Neural cell (in vitro differentiated cells): Measurements from ENCODE around the gene GAP43. TPM values are rescaled to one million over a fixed set of nuclear protein-coding genes. Genes with fewer than 3 reads are reported as not detected.

ENCODE experiments used
- H2AFZ ChIP-seq: fragments of 200-600, 300-800 bp; sonication (generic), shearing (Covaris generic); 2 replicates; pipeline ENCODE4 v1.6.0; 2014; ENCODE audit warnings: low read depth, mild to moderate bottlenecking, antibody characterized with exemption, low read length, moderate library complexity
- H3F3A ChIP-seq: fragments of 200-600 bp; shearing (Covaris generic); 2 replicates; pipeline ENCODE4 v1.6.1; 2016; ENCODE audit warnings: mild to moderate bottlenecking, moderate library complexity, mixed read lengths, antibody characterized with exemption, low read length; ENCODE audit not compliant: insufficient read depth, poor library complexity, severe bottlenecking
- H3K27ac ChIP-seq: fragments of 200-600, 300-800 bp; sonication (generic), shearing (Covaris generic); 2 replicates; pipeline ENCODE4 v1.5.1; 2014; ENCODE audit warnings: mild to moderate bottlenecking, low read length, moderate library complexity
- H3K27me3 ChIP-seq: fragments of 300-800, 200-600 bp; sonication (generic), shearing (Covaris generic); 2 replicates; pipeline ENCODE4 v1.6.0; 2014; ENCODE audit warnings: mild to moderate bottlenecking, low read depth, low read length, moderate library complexity; ENCODE audit not compliant: insufficient read depth
- H3K36me3 ChIP-seq: fragments of 300-800, 200-600 bp; sonication (generic), shearing (Covaris generic); 2 replicates; pipeline ENCODE4 v1.5.1; 2014; ENCODE audit warnings: mild to moderate bottlenecking, antibody characterized with exemption, low read length, moderate library complexity; ENCODE audit not compliant: insufficient read depth
- H3K4me2 ChIP-seq: fragments of 300-800, 200-600 bp; sonication (generic), shearing (Covaris generic); 2 replicates; pipeline ENCODE4 v1.6.0; 2014; ENCODE audit warnings: mild to moderate bottlenecking, low read length
- H3K4me3 ChIP-seq: fragments of 300-800, 200-600 bp; sonication (generic), shearing (Covaris generic); 2 replicates; pipeline ENCODE4 v1.5.1; 2014; ENCODE audit warnings: mild to moderate bottlenecking, low read length, moderate library complexity
- H3K79me2 ChIP-seq: fragments of 200-600 bp; shearing (Covaris generic); replicated peaks from 2 replicates; pipeline ENCODE4 v1.6.0; 2014; ENCODE audit warnings: mild to moderate bottlenecking, low read length, moderate library complexity; ENCODE audit not compliant: insufficient read depth
- H3K9ac ChIP-seq: fragments of 300-800, 200-600 bp; sonication (generic), shearing (Covaris generic); 2 replicates; pipeline ENCODE4 v1.6.1; 2016; ENCODE audit warnings: mild to moderate bottlenecking, low read length, mixed read lengths
- H3K9me2 ChIP-seq: fragments of 200-600 bp; shearing (Covaris generic); 2 replicates; pipeline ENCODE4 v1.6.1; 2016; ENCODE audit warnings: mild to moderate bottlenecking, low read length, mixed read lengths; ENCODE audit not compliant: insufficient read depth
- H3K9me3 ChIP-seq: fragments of 200-600, 300-800 bp; sonication (generic), shearing (Covaris generic); 2 replicates; pipeline ENCODE4 v1.6.1; 2016; ENCODE audit warnings: mild to moderate bottlenecking, mixed run types, low read length, moderate library complexity, mixed read lengths
- H4K20me1 ChIP-seq: fragments of 200-600 bp; shearing (Covaris generic); 2 replicates; pipeline ENCODE4 v1.6.1; 2016; ENCODE audit warnings: mild to moderate bottlenecking, mixed run types; ENCODE audit not compliant: insufficient read depth
- EP300 ChIP-seq: fragments of 450-650 bp; conservative IDR thresholded peaks from 2 replicates; pipeline ENCODE4 v1.6.1; 2014; ENCODE audit warnings: antibody characterized with exemption, mild to moderate bottlenecking, moderate library complexity; ENCODE audit not compliant: poor library complexity, severe bottlenecking
- EZH2 ChIP-seq: fragments of 200-600, 300-800 bp; shearing (Covaris generic), sonication (generic); IDR thresholded peaks from 2 replicates; pipeline ENCODE4 v1.6.1; 2014; ENCODE audit warnings: antibody characterized with exemption, low read length, borderline replicate concordance, mild to moderate bottlenecking; ENCODE audit not compliant: insufficient read depth, poor library complexity, severe bottlenecking
- MXI1 ChIP-seq: fragments of 450-650 bp; conservative IDR thresholded peaks from 2 replicates; pipeline ENCODE4 v1.6.1; 2014; ENCODE audit warnings: antibody characterized with exemption, mild to moderate bottlenecking; ENCODE audit not compliant: poor library complexity, severe bottlenecking
- POLR2AphosphoS5 ChIP-seq: IDR thresholded peaks from 2 replicates; pipeline ENCODE4 v1.6.1; 2012
- RAD21 ChIP-seq: fragments of 450-650 bp; conservative IDR thresholded peaks from 2 replicates; pipeline ENCODE4 v1.6.1; 2014; ENCODE audit warnings: antibody characterized with exemption, mild to moderate bottlenecking, moderate library complexity
- SMC3 ChIP-seq: fragments of 450-650 bp; conservative IDR thresholded peaks from 2 replicates; pipeline ENCODE4 v1.6.1; 2014; ENCODE audit warnings: antibody characterized with exemption, mild to moderate bottlenecking, moderate library complexity; ENCODE audit not compliant: poor library complexity
- TAF1 ChIP-seq: IDR thresholded peaks from 2 replicates; pipeline ENCODE4 v1.6.1; 2012; ENCODE audit warnings: low read depth
- polyA plus RNA-seq: library from polyadenylated mRNA; depleted of rRNA; stranded (reverse); fragments of >200 nt; gene quantifications from 2 replicates; pipeline ENCODE4 v1.2.3, GENCODE V29; 2014
- TF ChIP-seq, protein P1 (sequence below): fragments of 450-650 bp; IDR thresholded peaks from 2 replicates; pipeline ENCODE4 v1.5.1; 2014; ENCODE audit warnings: antibody characterized with exemption, mild to moderate bottlenecking, moderate library complexity; ENCODE audit not compliant: poor library complexity, severe bottlenecking
- TF ChIP-seq, protein P2 (sequence below): IDR thresholded peaks from 2 replicates; pipeline ENCODE4 v1.6.1; 2012; ENCODE audit warnings: borderline replicate concordance

The GAP43 gene
- polyA plus RNA-seq, 1 donor from 2014 or later, result 1,327 TPM

DNA sequence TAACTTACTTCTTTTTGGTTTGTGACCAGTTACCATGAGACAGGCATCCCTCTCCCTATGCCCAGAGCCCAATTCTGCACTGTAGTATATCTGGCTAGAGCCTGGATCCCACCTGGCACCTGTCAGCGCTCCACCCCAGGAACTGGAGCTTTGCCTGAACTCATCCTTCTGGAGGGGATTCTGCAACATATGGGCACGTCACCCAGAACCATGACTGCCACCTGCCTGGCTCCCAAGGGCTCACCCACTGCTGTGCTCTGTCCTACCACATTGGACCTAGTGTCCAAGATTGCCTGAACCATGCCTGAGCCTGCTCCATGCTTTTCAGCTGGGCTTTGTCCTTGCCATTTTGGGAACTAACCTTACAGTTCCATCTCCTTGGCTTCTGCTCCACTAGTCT, 21.1 kb upstream of the GAP43 start:
- Histone ChIP-seq H2AFZ (no peak overlapping the region), H3K36me3 (no peaks in the 10 kb centered on the region)

DNA sequence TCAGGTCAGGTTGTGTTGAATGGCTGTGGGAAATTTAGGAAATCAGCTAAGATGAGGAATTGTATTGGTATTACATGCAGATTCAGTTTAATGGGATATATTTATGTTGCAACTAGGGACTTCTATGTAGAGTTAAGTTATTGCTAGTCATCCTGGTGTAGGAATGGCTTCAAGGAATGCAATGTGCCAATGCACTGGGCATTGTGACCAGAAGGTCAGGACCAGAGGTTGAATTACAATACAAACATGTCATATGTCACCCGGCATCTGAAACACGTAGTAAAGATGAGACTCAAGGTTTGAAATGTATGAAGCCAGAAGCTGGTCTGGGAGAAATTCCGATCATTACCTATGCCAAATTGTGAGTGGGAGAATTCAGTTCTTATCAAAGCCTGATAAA, 11.7 kb upstream of the GAP43 start:
- no peak overlapping the region for H3K9ac ChIP-seq

More for the DNA sequence above, 21.1 kb upstream of the GAP43 start:
- Histone ChIP-seq H3F3A (peaks cover 5% of the 10 kb centered on the region), H3K79me2 (no peaks in the 10 kb centered on the region), H3K9ac (no peak overlapping the region), H3K27me3 (no peaks in the 10 kb centered on the region), H3K27ac (no peak overlapping the region), H3K9me3 (no peaks in the 10 kb centered on the region), H3K4me2 (no peak overlapping the region), H4K20me1 (no peaks in the 10 kb centered on the region), H3K9me2 (no peaks in the 10 kb centered on the region), H3K4me3 (no peak overlapping the region)
- TF ChIP-seq EZH2 (no peak), EP300 (no peak), MXI1 (no peak), POLR2AphosphoS5 (no peak), RAD21 (no peak), SMC3 (no peak), TAF1 (no peak)
- TF ChIP-seq, protein P1, sequence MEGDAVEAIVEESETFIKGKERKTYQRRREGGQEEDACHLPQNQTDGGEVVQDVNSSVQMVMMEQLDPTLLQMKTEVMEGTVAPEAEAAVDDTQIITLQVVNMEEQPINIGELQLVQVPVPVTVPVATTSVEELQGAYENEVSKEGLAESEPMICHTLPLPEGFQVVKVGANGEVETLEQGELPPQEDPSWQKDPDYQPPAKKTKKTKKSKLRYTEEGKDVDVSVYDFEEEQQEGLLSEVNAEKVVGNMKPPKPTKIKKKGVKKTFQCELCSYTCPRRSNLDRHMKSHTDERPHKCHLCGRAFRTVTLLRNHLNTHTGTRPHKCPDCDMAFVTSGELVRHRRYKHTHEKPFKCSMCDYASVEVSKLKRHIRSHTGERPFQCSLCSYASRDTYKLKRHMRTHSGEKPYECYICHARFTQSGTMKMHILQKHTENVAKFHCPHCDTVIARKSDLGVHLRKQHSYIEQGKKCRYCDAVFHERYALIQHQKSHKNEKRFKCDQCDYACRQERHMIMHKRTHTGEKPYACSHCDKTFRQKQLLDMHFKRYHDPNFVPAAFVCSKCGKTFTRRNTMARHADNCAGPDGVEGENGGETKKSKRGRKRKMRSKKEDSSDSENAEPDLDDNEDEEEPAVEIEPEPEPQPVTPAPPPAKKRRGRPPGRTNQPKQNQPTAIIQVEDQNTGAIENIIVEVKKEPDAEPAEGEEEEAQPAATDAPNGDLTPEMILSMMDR, result no peak
- TF ChIP-seq, protein P2, sequence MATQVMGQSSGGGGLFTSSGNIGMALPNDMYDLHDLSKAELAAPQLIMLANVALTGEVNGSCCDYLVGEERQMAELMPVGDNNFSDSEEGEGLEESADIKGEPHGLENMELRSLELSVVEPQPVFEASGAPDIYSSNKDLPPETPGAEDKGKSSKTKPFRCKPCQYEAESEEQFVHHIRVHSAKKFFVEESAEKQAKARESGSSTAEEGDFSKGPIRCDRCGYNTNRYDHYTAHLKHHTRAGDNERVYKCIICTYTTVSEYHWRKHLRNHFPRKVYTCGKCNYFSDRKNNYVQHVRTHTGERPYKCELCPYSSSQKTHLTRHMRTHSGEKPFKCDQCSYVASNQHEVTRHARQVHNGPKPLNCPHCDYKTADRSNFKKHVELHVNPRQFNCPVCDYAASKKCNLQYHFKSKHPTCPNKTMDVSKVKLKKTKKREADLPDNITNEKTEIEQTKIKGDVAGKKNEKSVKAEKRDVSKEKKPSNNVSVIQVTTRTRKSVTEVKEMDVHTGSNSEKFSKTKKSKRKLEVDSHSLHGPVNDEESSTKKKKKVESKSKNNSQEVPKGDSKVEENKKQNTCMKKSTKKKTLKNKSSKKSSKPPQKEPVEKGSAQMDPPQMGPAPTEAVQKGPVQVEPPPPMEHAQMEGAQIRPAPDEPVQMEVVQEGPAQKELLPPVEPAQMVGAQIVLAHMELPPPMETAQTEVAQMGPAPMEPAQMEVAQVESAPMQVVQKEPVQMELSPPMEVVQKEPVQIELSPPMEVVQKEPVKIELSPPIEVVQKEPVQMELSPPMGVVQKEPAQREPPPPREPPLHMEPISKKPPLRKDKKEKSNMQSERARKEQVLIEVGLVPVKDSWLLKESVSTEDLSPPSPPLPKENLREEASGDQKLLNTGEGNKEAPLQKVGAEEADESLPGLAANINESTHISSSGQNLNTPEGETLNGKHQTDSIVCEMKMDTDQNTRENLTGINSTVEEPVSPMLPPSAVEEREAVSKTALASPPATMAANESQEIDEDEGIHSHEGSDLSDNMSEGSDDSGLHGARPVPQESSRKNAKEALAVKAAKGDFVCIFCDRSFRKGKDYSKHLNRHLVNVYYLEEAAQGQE, result no peak

More for the DNA sequence above, 11.7 kb upstream of the GAP43 start:
- TF ChIP-seq, protein P2, result no peak
- TF ChIP-seq EP300, result no peak
- no peak for TF ChIP-seq RAD21
- TF ChIP-seq TAF1, result no peak
- TF ChIP-seq SMC3, result no peak
- no peak for TF ChIP-seq MXI1
- TF ChIP-seq EZH2, result no peak
- TF ChIP-seq POLR2AphosphoS5, result no peak
- Histone ChIP-seq H3K36me3 (no peaks in the 10 kb centered on the region), H3K4me3 (no peak overlapping the region), H3K79me2 (no peaks in the 10 kb centered on the region), H4K20me1 (no peaks in the 10 kb centered on the region), H3K9me3 (no peaks in the 10 kb centered on the region), H3K4me2 (no peak overlapping the region), H3K27ac (no peak overlapping the region), H3F3A (no peaks in the 10 kb centered on the region), H3K9me2 (no peaks in the 10 kb centered on the region), H2AFZ (no peak overlapping the region), H3K27me3 (no peaks in the 10 kb centered on the region)
